Kasumi-1 (cell line): Measurements from ENCODE around the gene EDIL3.
"Not testable (repeated sequence)": the region's sequence is repeated elsewhere in the genome, so short reads cannot be mapped to it uniquely, and the experiment has no call there.

Experiments used
- DNase-seq, 2 experiments: peaks; one replicate each; lab custom pipeline; 2025; lab: John Stamatoyannopoulos, UW

The EDIL3 gene

GRCh38 chr5:84378420-84378819 is 6.3 kb downstream of the EDIL3 start:
- no peak for DNase-seq

GRCh38 chr5:84376346-84376745 is 8.3 kb downstream of the EDIL3 start:
- no peak for DNase-seq

- DNase-seq, result no peak
Observed at GRCh38 chr5:84374568-84374967, 10.1 kb downstream of the EDIL3 start.

GRCh38 chr5:84373506-84373905 is 11.2 kb downstream of the EDIL3 start:
- no peak for DNase-seq

- DNase-seq, result no peak
Observed at GRCh38 chr5:84372066-84372695, 12.5 kb downstream of the EDIL3 start.

GRCh38 chr5:84370176-84370575 is 14.5 kb downstream of the EDIL3 start:
- no peak for DNase-seq

GRCh38 chr5:84364043-84364442 is 20.6 kb downstream of the EDIL3 start:
- DNase-seq, result no peak

- DNase-seq, result no peak
Observed at GRCh38 chr5:84362061-84362720, 22.5 kb downstream of the EDIL3 start.

GRCh38 chr5:84361572-84361971 is 23.1 kb downstream of the EDIL3 start:
- DNase-seq, result no peak

GRCh38 chr5:84360056-84360455 is 24.6 kb downstream of the EDIL3 start:
- DNase-seq, result no peak

- no peak for DNase-seq
Observed at GRCh38 chr5:84354101-84354500, 30.6 kb downstream of the EDIL3 start.

- no peak for DNase-seq
Observed at GRCh38 chr5:84344788-84345187, 39.9 kb downstream of the EDIL3 start.

- no peak for DNase-seq
Observed at GRCh38 chr5:84343171-84343570, 41.5 kb downstream of the EDIL3 start.

- no peak for DNase-seq
Observed at GRCh38 chr5:84332106-84332505, 52.6 kb downstream of the EDIL3 start.

- no peak for DNase-seq
Observed at GRCh38 chr5:84327591-84327990, 57.1 kb downstream of the EDIL3 start.

- no peak for DNase-seq
Observed at GRCh38 chr5:84322646-84323045, 62.0 kb downstream of the EDIL3 start.

GRCh38 chr5:84317826-84318225 is 66.9 kb downstream of the EDIL3 start:
- DNase-seq, result not testable (repeated sequence)

- DNase-seq, result not testable (repeated sequence)
Observed at GRCh38 chr5:84312280-84312679, 72.4 kb downstream of the EDIL3 start.

GRCh38 chr5:84309850-84310249 is 74.8 kb downstream of the EDIL3 start:
- not testable (repeated sequence) for DNase-seq

- DNase-seq, result no peak
Observed at GRCh38 chr5:84306601-84307000, 78.1 kb downstream of the EDIL3 start.

- no peak for DNase-seq
Observed at GRCh38 chr5:84304599-84304998, 80.1 kb downstream of the EDIL3 start.

- DNase-seq, result no peak
Observed at GRCh38 chr5:84303315-84303714, 81.4 kb downstream of the EDIL3 start.

GRCh38 chr5:84301535-84301934 is 83.1 kb downstream of the EDIL3 start:
- no peak for DNase-seq

- DNase-seq, result no peak
Observed at GRCh38 chr5:84299959-84300358, 84.7 kb downstream of the EDIL3 start.
